Pericardium fibroblast (primary cell): ENCODE results near the gene NOX1. TPM values are rescaled to one million over a fixed set of nuclear protein-coding genes. Genes with fewer than 3 reads are reported as not detected.

Experiments used
- total RNA-seq: library from RNA; depleted of rRNA; stranded (reverse); fragments of >200 nt; gene quantifications from 2 replicates; pipeline ENCODE4 v1.2.3, GENCODE V29; 2015

NOX1 gene
- total RNA-seq, result 0.47 TPM in 1 of 2 replicates, not detected in the other

DNA sequence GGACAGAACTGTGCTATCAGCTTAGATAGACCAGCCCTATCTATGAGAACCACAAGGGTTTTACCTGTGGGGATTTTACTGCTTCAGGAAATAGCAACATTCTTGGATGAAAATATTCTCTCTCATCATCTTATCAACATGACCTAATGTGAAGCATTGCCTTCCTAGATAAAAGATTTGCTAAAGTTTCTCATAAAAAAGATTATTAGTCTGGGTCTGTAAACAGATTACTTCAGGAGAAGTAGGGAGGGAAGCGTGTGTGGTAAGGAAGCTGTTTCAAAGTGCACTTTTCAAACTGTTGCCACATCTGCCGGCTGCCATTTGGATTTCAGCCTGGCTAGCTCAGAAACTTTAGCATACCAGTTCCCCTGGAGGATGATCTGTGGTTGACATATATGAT lies at the start of gene NOX1:
Gene NOX1, minus strand, starts transcription at position 35 of the 400 bp plus-strand sequence. CDS start 220 bp downstream, outside the sequence.

DNA sequence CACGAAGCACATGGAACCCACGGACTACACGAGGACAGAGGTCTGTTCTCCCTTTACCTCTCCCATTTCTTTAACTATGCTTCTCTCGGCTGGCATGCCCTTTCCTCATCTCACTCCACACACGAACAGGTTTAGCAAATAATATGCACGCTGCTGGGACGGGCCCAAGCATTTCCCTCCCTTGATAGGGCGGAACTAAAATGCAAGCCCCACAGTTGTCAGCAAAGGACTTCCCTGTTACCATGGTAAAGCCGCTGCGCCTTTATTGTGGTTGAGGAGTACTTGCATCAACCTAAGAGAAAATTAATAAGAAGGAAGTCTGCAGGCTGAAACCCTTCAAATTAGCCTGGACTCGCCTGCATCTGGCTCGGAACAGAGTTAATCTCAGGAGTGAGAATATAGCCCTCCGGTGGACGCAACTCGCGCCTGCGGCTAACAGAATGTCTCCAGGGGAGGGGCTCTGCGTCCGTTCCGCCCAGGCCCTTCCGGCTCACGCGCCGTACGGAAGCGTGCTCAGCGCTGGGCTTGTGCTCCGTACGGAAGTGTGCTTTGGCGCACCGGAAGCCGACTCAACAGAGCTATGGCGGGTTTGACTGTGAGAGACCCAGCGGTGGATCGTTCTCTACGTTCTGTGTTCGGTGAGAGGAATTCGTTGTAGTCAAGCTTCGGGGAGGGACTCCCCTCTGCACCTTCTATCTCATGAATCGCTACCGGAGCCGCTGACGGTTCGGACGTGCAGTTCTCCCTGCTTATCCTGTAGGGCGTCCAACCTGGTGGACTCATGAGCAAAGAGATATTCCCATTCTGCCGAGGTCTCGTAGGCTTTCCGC lies 54.1 kb downstream of the NOX1 start, which contains the start of gene CSTF2:
Gene CSTF2, plus strand, starts transcription at position 555 of the 830 bp plus-strand sequence. Its CDS starts 26 bp downstream, at position 581.

Other genes starting within 250 kb of the NOX1 start
- 25.4 and 27.8 TPM in 2 replicates for gene TSPAN6, start 237.6 kb downstream of the NOX1 start, total RNA-seq
- 69.2 and 161 TPM in 2 replicates for gene SRPX2, start 230.2 kb downstream of the NOX1 start, total RNA-seq
- 3.1 and 5.0 TPM in 2 replicates for gene SYTL4, start 142.2 kb downstream of the NOX1 start, total RNA-seq
- 8.5 and 9.0 TPM in 2 replicates for gene CSTF2, start 54.0 kb downstream of the NOX1 start, total RNA-seq
- 2.0 TPM in 1 of 2 replicates, not detected in the other for gene XKRX, start 54.6 kb upstream of the NOX1 start, total RNA-seq
- not detected in 2 replicates for gene ARL13A, start 95.3 kb upstream of the NOX1 start, total RNA-seq
- gene TRMT2B, start 177.8 kb upstream of the NOX1 start, total RNA-seq, result 3.3 and 6.2 TPM in 2 replicates
- 0.47 and 4.4 TPM in 2 replicates for gene TMEM35A, start 204.5 kb upstream of the NOX1 start, total RNA-seq
- 1.9 and 2.2 TPM in 2 replicates for gene CENPI, start 223.8 kb upstream of the NOX1 start, total RNA-seq